Activated naive CD4-positive, alpha-beta T cell treated with anti-CD3 and anti-CD28 coated beads, Interleukin-2, amount 10 ng/mL, durations not matched to agents 7 days and 5 days (primary cell): ENCODE data around the gene TIMM50.

Source experiments
- CTCF ChIA-PET: fragments of 350-600 bp; sonication (Branson Sonifier 250); formaldehyde crosslinking; loops from one replicate; lab custom pipeline; 2021; ENCODE audit warnings: antibody characterized with exemption; lab: Charles Lee
- DNase-seq: peaks from one replicate; pipeline ENCODE4 v3.0.0-alpha.2; 2020
- H3K27ac Mint-ChIP-seq: one replicate; pipeline ENCODE4 v1.8.0; 2021; ENCODE audit warnings: mild to moderate bottlenecking, moderate library complexity, mixed read lengths
- H3K27me3 Mint-ChIP-seq: one replicate; pipeline ENCODE4 v1.8.0; 2021; ENCODE audit warnings: mild to moderate bottlenecking, mixed read lengths
- H3K36me3 Mint-ChIP-seq: one replicate; pipeline ENCODE4 v1.8.0; 2021; ENCODE audit warnings: mixed read lengths
- H3K4me1 Mint-ChIP-seq: one replicate; pipeline ENCODE4 v1.8.0; 2021; ENCODE audit warnings: mixed read lengths
- H3K4me3 Mint-ChIP-seq: one replicate; pipeline ENCODE4 v1.8.0; 2021; ENCODE audit warnings: mild to moderate bottlenecking, moderate library complexity, mixed read lengths
- H3K9me3 Mint-ChIP-seq: one replicate; pipeline ENCODE4 v1.8.0; 2021; ENCODE audit warnings: mixed read lengths

TIMM50 gene

GRCh38 chr19:39499932-39500331, 19.3 kb downstream of the TIMM50 start:
- peak overlapping the region; percentile 9 for H3K27ac Mint-ChIP-seq
- no peak for DNase-seq
- peaks cover 82% of the 10 kb centered on the region for H3K27me3 Mint-ChIP-seq
- H3K9me3 Mint-ChIP-seq, result no peaks in the 10 kb centered on the region
- H3K36me3 Mint-ChIP-seq, result no peaks in the 10 kb centered on the region
- H3K4me3 Mint-ChIP-seq, result no peak overlapping the region
- H3K4me1 Mint-ChIP-seq, result peaks cover 26% of the 10 kb centered on the region
- CTCF ChIA-PET, result interaction anchor here (0.7 to 0.9 kb wide), 2 partner anchors 14 to 25 kb away, joined by 3 read pairs; no protein-coding TSS in a partner anchor

DNA sequence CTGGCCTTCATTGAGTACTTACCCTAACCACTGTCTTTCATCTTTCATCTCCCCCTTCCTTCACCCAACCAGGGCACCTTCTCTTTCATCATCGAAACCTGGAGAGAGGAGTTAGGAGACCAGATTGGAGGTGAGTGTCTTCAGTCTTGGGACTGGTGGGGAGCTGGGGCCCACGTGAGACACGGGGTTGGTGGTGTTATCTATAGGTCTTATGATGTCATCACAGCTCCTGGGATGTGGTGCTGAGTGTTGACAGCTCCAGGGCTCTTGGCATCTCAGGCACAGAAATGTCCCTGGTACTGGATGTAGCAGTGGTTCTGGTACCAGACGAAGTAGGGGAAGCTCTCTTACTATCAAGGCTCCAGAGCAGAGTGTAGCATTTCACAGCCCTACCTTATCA, 19.9 kb downstream of the TIMM50 start:
- Mint-ChIP-seq H3K9me3 (no peaks in the 10 kb centered on the region), H3K4me1 (peaks cover 26% of the 10 kb centered on the region), H3K27ac (no peak overlapping the region), H3K27me3 (peaks cover 85% of the 10 kb centered on the region), H3K4me3 (no peak overlapping the region), H3K36me3 (no peaks in the 10 kb centered on the region)
- DNase-seq, result no peak
- CTCF ChIA-PET, result interaction anchor here (0.7 to 0.9 kb wide), 3 partner anchors 14 to 32 kb away, joined by 3 read pairs; no protein-coding TSS in a partner anchor

- Mint-ChIP-seq H3K4me3 (no peak overlapping the region), H3K4me1 (peaks cover 29% of the 10 kb centered on the region), H3K27ac (no peak overlapping the region), H3K27me3 (peaks cover 87% of the 10 kb centered on the region), H3K9me3 (no peaks in the 10 kb centered on the region), H3K36me3 (no peaks in the 10 kb centered on the region)
- CTCF ChIA-PET, result no interaction called here
- DNase-seq, result no peak
Measured at GRCh38 chr19:39501340-39501739, 20.7 kb downstream of the TIMM50 start.

DNA sequence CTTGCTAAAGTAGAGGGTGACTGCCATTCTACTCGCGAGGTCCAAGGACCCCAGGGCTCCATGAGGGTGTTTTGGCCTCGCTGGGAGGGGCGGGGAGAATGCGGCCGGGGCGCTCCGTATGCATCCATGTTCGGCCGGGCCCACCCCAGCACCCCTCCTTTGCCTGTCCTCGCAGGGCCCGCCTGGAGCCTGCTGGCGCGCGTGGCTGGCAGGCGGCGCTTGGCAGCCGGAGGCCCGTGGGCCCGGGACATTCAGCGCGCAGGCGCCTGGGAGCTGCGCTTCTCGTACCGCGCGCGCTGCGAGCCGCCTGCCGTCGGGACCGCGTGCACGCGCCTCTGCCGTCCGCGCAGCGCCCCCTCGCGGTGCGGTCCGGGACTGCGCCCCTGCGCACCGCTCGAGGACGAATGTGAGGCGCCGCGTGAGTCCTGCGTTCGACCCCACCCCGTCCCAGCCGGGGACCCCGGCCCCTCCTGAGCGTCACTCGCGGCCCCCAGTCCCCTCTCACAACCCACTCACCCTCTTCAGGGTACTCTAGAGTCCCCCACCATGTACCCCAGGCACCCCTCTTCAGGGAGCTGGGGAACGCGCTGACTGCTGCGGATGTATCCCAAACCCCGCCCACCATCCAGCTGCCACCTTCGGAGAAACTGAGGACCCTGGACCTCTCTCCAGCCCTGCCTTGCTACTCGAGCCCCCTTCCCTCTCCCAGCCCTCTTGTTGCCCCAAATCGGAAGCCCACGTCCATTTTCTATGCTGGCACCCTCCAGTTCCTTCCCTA, 22.2 kb downstream of the TIMM50 start:
- H3K4me3 Mint-ChIP-seq, result peak overlapping the region; percentile 40
- no peaks in the 10 kb centered on the region for H3K9me3 Mint-ChIP-seq
- no peak overlapping the region for H3K27ac Mint-ChIP-seq
- H3K4me1 Mint-ChIP-seq, result peaks cover 39% of the 10 kb centered on the region
- H3K27me3 Mint-ChIP-seq, result peaks cover 87% of the 10 kb centered on the region
- DNase-seq, result peak; percentile 78
- no peaks in the 10 kb centered on the region for H3K36me3 Mint-ChIP-seq
- CTCF ChIA-PET, result interaction anchor here (0.6 to 2.1 kb wide), 12 partner anchors 8 to 67 kb away, joined by 3 to 11 read pairs (median 4); partner anchors contain the start of genes EID2B, RPS16 and SELENOV

DNA sequence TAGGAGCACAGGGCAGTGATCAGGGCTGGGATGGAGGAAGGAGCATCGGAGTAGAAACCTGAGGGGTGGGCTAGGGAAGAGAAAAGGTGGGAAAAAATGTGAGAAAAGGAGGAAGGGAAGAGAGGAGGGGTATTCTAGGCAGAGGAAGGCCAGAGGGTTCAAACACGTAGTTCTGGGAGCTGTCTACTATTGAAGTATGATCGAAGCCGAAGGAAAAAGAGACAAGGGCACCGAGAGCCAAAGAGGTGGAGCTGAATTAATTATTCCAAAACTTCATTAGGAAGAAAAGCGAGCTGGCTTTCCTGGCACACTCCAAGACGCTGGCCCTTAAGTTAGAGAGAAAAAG, 25.9 kb downstream of the TIMM50 start:
- Mint-ChIP-seq H3K9me3 (no peaks in the 10 kb centered on the region), H3K36me3 (no peaks in the 10 kb centered on the region), H3K27ac (no peak overlapping the region), H3K27me3 (peaks cover 79% of the 10 kb centered on the region), H3K4me3 (peak overlapping the region; percentile 58), H3K4me1 (peaks cover 28% of the 10 kb centered on the region)
- CTCF ChIA-PET, result interaction anchor here (1.1 kb wide), 1 partner anchor 66 kb away, joined by 5 read pairs; no protein-coding TSS in a partner anchor
- DNase-seq, result no peak

GRCh38 chr19:39506944-39507714, 26.5 kb downstream of the TIMM50 start:
- no peaks in the 10 kb centered on the region for H3K9me3 Mint-ChIP-seq
- peak overlapping the region; percentile 69 for H3K4me3 Mint-ChIP-seq
- H3K4me1 Mint-ChIP-seq, result peaks cover 28% of the 10 kb centered on the region
- H3K27ac Mint-ChIP-seq, result no peak overlapping the region
- CTCF ChIA-PET, result interaction anchor here (1.1 kb wide), 1 partner anchor 67 kb away, joined by 5 read pairs; no protein-coding TSS in a partner anchor
- H3K36me3 Mint-ChIP-seq, result no peaks in the 10 kb centered on the region
- peaks cover 83% of the 10 kb centered on the region for H3K27me3 Mint-ChIP-seq
- peak; percentile 68 for DNase-seq

DNA sequence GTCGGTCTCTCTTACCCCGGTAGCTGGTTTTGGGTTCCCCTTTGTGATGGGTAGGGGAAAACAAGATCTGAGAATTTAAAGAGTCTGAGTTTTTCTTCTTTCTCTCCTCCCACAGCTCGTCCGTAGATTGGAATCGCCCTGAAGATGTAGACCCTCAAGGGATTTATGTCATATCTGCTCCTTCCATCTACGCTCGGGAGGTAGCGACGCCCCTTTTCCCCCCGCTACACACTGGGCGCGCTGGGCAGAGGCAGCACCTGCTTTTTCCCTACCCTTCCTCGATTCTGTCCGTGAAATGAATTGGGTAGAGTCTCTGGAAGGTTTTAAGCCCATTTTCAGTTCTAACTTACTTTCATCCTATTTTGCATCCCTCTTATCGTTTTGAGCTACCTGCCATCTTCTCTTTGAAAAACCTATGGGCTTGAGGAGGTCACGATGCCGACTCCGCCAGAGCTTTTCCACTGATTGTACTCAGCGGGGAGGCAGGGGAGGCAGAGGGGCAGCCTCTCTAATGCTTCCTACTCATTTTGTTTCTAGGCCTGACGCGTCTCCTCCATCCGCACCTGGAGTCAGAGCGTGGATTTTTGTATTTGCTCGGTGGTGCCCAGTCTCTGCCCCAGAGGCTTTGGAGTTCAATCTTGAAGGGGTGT, 27.2 kb downstream of the TIMM50 start:
- no peaks in the 10 kb centered on the region for H3K36me3 Mint-ChIP-seq
- no peak for DNase-seq
- CTCF ChIA-PET, result no interaction called here
- no peak overlapping the region for H3K27ac Mint-ChIP-seq
- H3K9me3 Mint-ChIP-seq, result no peaks in the 10 kb centered on the region
- H3K27me3 Mint-ChIP-seq, result peaks cover 90% of the 10 kb centered on the region
- peak overlapping the region; percentile 69 for H3K4me3 Mint-ChIP-seq
- peaks cover 28% of the 10 kb centered on the region for H3K4me1 Mint-ChIP-seq

DNA sequence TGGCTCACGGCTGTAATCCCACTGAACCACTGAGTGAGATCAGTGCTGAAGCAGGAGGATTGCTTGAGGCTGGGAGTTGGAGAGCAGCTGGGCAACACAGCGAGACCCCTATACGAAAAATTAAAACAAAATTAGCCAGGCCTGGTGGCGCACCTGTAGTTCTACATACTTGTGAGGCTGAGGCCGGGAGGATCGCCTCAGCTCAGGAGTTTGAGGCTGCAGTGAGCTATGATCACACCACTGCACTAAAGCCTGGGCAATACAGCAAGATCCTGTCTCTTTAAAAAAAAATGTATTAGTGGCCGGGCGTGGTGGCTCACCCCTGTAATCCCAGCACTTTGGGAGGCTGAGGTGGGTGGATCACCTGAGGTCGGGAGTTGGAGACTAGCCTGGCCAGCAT, 28.0 kb downstream of the TIMM50 start:
- no peak for DNase-seq
- CTCF ChIA-PET, result interaction anchor here (0.7 to 1.0 kb wide), 2 partner anchors 24 to 26 kb away, joined by 3 read pairs; partner anchors contain the start of gene EID2B
- peaks cover 90% of the 10 kb centered on the region for H3K27me3 Mint-ChIP-seq
- peaks cover 20% of the 10 kb centered on the region for H3K4me1 Mint-ChIP-seq
- H3K27ac Mint-ChIP-seq, result no peak overlapping the region
- H3K4me3 Mint-ChIP-seq, result no peak overlapping the region
- H3K9me3 Mint-ChIP-seq, result no peaks in the 10 kb centered on the region
- H3K36me3 Mint-ChIP-seq, result no peaks in the 10 kb centered on the region

GRCh38 chr19:39509233-39509632, 28.6 kb downstream of the TIMM50 start:
- H3K9me3 Mint-ChIP-seq, result no peaks in the 10 kb centered on the region
- H3K27ac Mint-ChIP-seq, result no peak overlapping the region
- no peak overlapping the region for H3K4me3 Mint-ChIP-seq
- DNase-seq, result no peak
- H3K4me1 Mint-ChIP-seq, result peaks cover 19% of the 10 kb centered on the region
- no peaks in the 10 kb centered on the region for H3K36me3 Mint-ChIP-seq
- H3K27me3 Mint-ChIP-seq, result peaks cover 90% of the 10 kb centered on the region
- CTCF ChIA-PET, result interaction anchor here (0.7 to 1.0 kb wide), 3 partner anchors 23 to 74 kb away, joined by 3 read pairs; partner anchors contain the start of genes EID2B and RPS16

- peaks cover 5% of the 10 kb centered on the region for H3K36me3 Mint-ChIP-seq
- peaks cover 12% of the 10 kb centered on the region for H3K4me1 Mint-ChIP-seq
- no peak overlapping the region for H3K27ac Mint-ChIP-seq
- CTCF ChIA-PET, result no interaction called here
- H3K9me3 Mint-ChIP-seq, result no peaks in the 10 kb centered on the region
- DNase-seq, result no peak
- H3K4me3 Mint-ChIP-seq, result no peak overlapping the region
- peaks cover 90% of the 10 kb centered on the region for H3K27me3 Mint-ChIP-seq
Measured at GRCh38 chr19:39512988-39513387, 32.4 kb downstream of the TIMM50 start.

- no peaks in the 10 kb centered on the region for H3K9me3 Mint-ChIP-seq
- CTCF ChIA-PET, result interaction anchor here (1.1 to 2.3 kb wide), 3 partner anchors 12 to 17 kb away, joined by 3 to 11 read pairs (median 4); no protein-coding TSS in a partner anchor
- H3K4me1 Mint-ChIP-seq, result peaks cover 10% of the 10 kb centered on the region
- peak within 1 kb of the TSS; percentile 33 for H3K4me3 Mint-ChIP-seq
- peak; percentile 37 for DNase-seq
- H3K27me3 Mint-ChIP-seq, result peaks cover 90% of the 10 kb centered on the region
- H3K36me3 Mint-ChIP-seq, result peaks cover 5% of the 10 kb centered on the region
- H3K27ac Mint-ChIP-seq, result no peak within 1 kb of the TSS
Measured at GRCh38 chr19:39514840-39515550, 34.4 kb downstream of the TIMM50 start, which contains the start of gene SELENOV. Gene SELENOV (plus strand): TSS chr19:39515139. CDS start chr19:39515213, 74 bp downstream.

GRCh38 chr19:39515551-39516191, 35.0 kb downstream of the TIMM50 start:
- peaks cover 86% of the 10 kb centered on the region for H3K27me3 Mint-ChIP-seq
- CTCF ChIA-PET, result interaction anchor here (2.3 kb wide), 1 partner anchor 13 kb away, joined by 11 read pairs; no protein-coding TSS in a partner anchor
- DNase-seq, result no peak
- H3K9me3 Mint-ChIP-seq, result no peaks in the 10 kb centered on the region
- H3K4me1 Mint-ChIP-seq, result peaks cover 10% of the 10 kb centered on the region
- H3K27ac Mint-ChIP-seq, result no peak overlapping the region
- H3K36me3 Mint-ChIP-seq, result peaks cover 5% of the 10 kb centered on the region
- H3K4me3 Mint-ChIP-seq, result peak overlapping the region; percentile 43

- no peak for DNase-seq
- Mint-ChIP-seq H3K9me3 (no peaks in the 10 kb centered on the region), H3K4me3 (peak overlapping the region; percentile 43), H3K4me1 (peaks cover 10% of the 10 kb centered on the region), H3K36me3 (peaks cover 5% of the 10 kb centered on the region), H3K27me3 (peaks cover 83% of the 10 kb centered on the region), H3K27ac (peak overlapping the region; percentile 38)
- CTCF ChIA-PET, result no interaction called here
Measured at GRCh38 chr19:39516270-39516669, 35.6 kb downstream of the TIMM50 start.
